Sigmoid colon (tissue), 7 donors: ENCODE measurements around the gene SUSD5. TPM values are rescaled to one million over a fixed set of nuclear protein-coding genes. Genes with fewer than 3 reads are reported as not detected.

ENCODE experiments used
- DNase-seq: peaks from one replicate; pipeline ENCODE4 v3.0.0-alpha.2; 2019
- H3K27ac ChIP-seq, 4 donors: fragments of 200-600 bp; sonication (generic); one replicate each; pipeline ENCODE4 v1.5.1; 2016 to 2019; ENCODE audit warnings: mild to moderate bottlenecking in 1 of 4
- H3K27me3 ChIP-seq, 3 donors: fragments of 200-600 bp; sonication (generic); one replicate each; pipeline ENCODE4 v1.5.1; 2019; ENCODE audit warnings: mild to moderate bottlenecking in 1 of 3
- H3K36me3 ChIP-seq, 4 donors: fragments of 200-600 bp; sonication (generic); one replicate each; pipeline ENCODE4 v1.5.1; 2016 to 2019
- H3K4me1 ChIP-seq, 4 donors: fragments of 200-600 bp; sonication (generic); one replicate each; pipeline ENCODE4 v1.5.1; 2017 to 2019
- H3K4me3 ChIP-seq, 4 donors: fragments of 200-600 bp; sonication (generic); one replicate each; pipeline ENCODE4 v1.5.1; 2017 to 2019; ENCODE audit warnings: mild to moderate bottlenecking in 2 of 4, moderate library complexity in 1 of 4
- H3K9me3 ChIP-seq, 4 donors: fragments of 200-600 bp in 3 of 4; sonication (generic) in 3 of 4; one replicate each; pipeline versions ENCODE4 v1.5.1 to v1.6.1; 2013 to 2019
- EP300 ChIP-seq, 4 donors: sonication (generic); formaldehyde crosslinking; IDR thresholded peaks; one replicate each; pipeline ENCODE4 v1.6.1; 2017; ENCODE audit warnings: antibody characterized with exemption in 4 of 4
- POLR2A ChIP-seq, 2 donors: fragments of 450-650 bp; IDR thresholded peaks; one replicate each; pipeline ENCODE4 v1.6.1; 2016; ENCODE audit warnings: antibody characterized with exemption in 2 of 2, mild to moderate bottlenecking in 2 of 2, moderate library complexity in 2 of 2
- POLR2AphosphoS5 ChIP-seq, 4 donors: sonication (generic); formaldehyde crosslinking; IDR thresholded peaks; one replicate each; pipeline ENCODE4 v1.6.1; 2017; ENCODE audit warnings: antibody characterized with exemption in 4 of 4
- whole genome bisulfite sequencing, 2 donors: extraction: QIAGEN DNeasy Blood & Tissue Kit; methylation state at CpG; one replicate each; pipeline ENCODE4 v1.1.7; 2013; 5-methylcytosine and 5-hydroxymethylcytosine counted together
- intact Hi-C: fragments of 100-400 bp; cut with DNase I; formaldehyde crosslinking; loops from one replicate; pipeline ENCODE4 v1.15.1; 2023
- polyA plus RNA-seq, 3 donors: library from polyadenylated mRNA; stranded (reverse); fragments of 200-250 nt; gene quantifications; one replicate each; pipeline ENCODE4 v1.2.3, GENCODE V29; 2013
- total RNA-seq, 4 donors: library from RNA; depleted of rRNA; stranded (reverse); fragments of >200 nt; gene quantifications; one replicate each; pipeline ENCODE4 v1.1.0, GENCODE V29; 2016
- TF ChIP-seq, protein P1 (sequence below), 4 experiments: fragments of 450-650 bp in 3 of 4; fragments of 200-600 bp in 1 of 4; IDR thresholded peaks; one replicate each; pipeline ENCODE4 v1.5.1; 2016 to 2019; ENCODE audit warnings: antibody characterized with exemption in 4 of 4, mild to moderate bottlenecking in 3 of 4, moderate library complexity in 2 of 4
- donor health status: healthy with polysubstance abuse.
- donor health status: Bipolar disorder and iron deficiency.
- donor health status: healthy.

Gene SUSD5
- total and polyA plus RNA-seq, 7 donors: under 0.01 to 10.9 (median 1.7) TPM; not detected in 1

DNA sequence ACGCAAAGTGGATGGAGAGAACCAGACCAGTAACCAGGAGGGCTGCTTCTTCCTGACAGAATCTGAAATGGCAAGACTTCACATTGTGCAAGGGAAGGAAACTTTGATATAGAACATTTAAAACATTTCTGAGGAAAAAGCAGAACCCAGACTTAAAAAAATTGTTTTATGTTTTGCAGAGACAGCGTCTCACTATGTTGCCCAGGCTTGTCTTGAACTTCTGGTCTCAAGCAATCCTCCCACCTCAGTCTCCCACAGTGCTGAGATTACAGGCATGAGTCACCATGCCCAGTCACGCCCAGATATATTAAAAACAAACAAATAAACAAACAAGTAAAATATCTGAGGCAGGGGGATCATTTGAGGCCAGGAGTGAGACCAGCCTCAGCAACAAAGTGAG lies 58.6 kb downstream of the SUSD5 start:
- no peaks in the 10 kb centered on the region for H3K36me3 ChIP-seq
- H3K9me3 ChIP-seq: no peaks in the 10 kb centered on the region
- TF ChIP-seq POLR2AphosphoS5 (IDR thresholded peaks at IDR 0.05) (no peak), POLR2A (IDR thresholded peaks at IDR 0.05) (no peak)
- TF ChIP-seq, protein P1, sequence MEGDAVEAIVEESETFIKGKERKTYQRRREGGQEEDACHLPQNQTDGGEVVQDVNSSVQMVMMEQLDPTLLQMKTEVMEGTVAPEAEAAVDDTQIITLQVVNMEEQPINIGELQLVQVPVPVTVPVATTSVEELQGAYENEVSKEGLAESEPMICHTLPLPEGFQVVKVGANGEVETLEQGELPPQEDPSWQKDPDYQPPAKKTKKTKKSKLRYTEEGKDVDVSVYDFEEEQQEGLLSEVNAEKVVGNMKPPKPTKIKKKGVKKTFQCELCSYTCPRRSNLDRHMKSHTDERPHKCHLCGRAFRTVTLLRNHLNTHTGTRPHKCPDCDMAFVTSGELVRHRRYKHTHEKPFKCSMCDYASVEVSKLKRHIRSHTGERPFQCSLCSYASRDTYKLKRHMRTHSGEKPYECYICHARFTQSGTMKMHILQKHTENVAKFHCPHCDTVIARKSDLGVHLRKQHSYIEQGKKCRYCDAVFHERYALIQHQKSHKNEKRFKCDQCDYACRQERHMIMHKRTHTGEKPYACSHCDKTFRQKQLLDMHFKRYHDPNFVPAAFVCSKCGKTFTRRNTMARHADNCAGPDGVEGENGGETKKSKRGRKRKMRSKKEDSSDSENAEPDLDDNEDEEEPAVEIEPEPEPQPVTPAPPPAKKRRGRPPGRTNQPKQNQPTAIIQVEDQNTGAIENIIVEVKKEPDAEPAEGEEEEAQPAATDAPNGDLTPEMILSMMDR (IDR thresholded peaks at IDR 0.05): no peak
- intact Hi-C loops: no loop called here
- H3K27ac ChIP-seq: no peak overlapping the region
- no peak for DNase-seq
- H3K27me3 ChIP-seq: no peaks in the 10 kb centered on the region
- no peak overlapping the region for H3K4me3 ChIP-seq
- whole genome bisulfite sequencing, 2 donors: 67 to 85% methylated on average over 3 of the region's 3 CpGs
- peaks cover 0 to 26% (median 21%) of the 10 kb centered on the region in 4 donors for H3K4me1 ChIP-seq

DNA sequence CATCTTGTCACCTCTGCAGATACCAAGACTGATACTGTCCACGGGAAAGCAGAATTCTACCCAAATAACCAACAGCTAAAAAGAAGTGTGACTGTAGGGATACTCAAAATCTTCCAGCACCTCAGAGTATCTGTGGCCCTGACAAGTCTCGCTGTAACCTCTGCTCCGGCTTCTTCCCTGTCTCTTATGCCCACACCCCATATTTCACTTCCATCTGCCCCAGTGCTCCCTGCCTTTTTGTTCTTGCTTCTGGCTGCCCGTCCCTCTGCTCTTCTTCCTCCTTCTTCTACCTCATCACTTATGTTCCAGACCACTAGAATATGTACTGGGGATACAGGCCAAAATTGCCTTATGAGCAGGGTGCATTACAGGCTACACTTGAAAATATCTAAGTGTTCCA lies 59.4 kb downstream of the SUSD5 start:
- intact Hi-C loops: no loop called here
- H3K4me3 ChIP-seq: no peak overlapping the region
- WGBS, 2 donors: 92% methylated on average over 4 of the region's 4 CpGs

DNA sequence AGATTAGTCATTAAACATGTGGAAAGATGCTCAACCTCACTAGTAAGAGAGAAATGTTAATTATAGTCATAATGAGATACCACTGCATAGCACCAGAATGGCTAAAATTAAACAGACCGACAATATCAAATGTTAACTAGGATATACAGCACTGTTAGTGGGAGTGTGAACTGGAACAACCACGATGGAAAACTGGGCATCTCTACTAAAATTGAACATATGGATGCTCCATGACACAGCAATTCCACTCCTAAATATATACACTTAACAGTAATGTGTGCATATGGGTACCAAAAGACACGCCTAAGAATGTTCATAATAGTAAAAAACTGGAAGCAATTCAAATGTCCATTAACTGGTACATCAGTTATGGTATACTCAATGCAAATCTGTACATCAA lies 63.3 kb downstream of the SUSD5 start:
- no peaks in the 10 kb centered on the region for H3K9me3 ChIP-seq
- no peaks in the 10 kb centered on the region for H3K36me3 ChIP-seq
- TF ChIP-seq POLR2A (IDR thresholded peaks at IDR 0.05) (no peak), POLR2AphosphoS5 (IDR thresholded peaks at IDR 0.05) (no peak), EP300 (IDR thresholded peaks at IDR 0.05) (no peak)
- TF ChIP-seq, protein P1 (IDR thresholded peaks at IDR 0.05): no peak
- H3K4me3 ChIP-seq: no peak overlapping the region
- no peak overlapping the region for H3K27ac ChIP-seq
- no peak for DNase-seq
- intact Hi-C loops: no loop called here
- H3K4me1 ChIP-seq: peaks cover 0 to 28% (median 23%) of the 10 kb centered on the region in 4 donors
- 74 to 84% methylated on average over 3 of the region's 3 CpGs for WGBS, 2 donors
- H3K27me3 ChIP-seq: no peaks in the 10 kb centered on the region

More for the DNA sequence above, 59.4 kb downstream of the SUSD5 start:
- Histone ChIP-seq H3K27ac (no peak overlapping the region), H3K4me1 (peaks cover 0 to 28% (median 23%) of the 10 kb centered on the region in 4 donors), H3K9me3 (no peaks in the 10 kb centered on the region), H3K36me3 (no peaks in the 10 kb centered on the region), H3K27me3 (no peaks in the 10 kb centered on the region)
- no peak for TF ChIP-seq POLR2AphosphoS5 (IDR thresholded peaks at IDR 0.05)
- no peak for TF ChIP-seq POLR2A (IDR thresholded peaks at IDR 0.05)
- TF ChIP-seq, protein P1 (IDR thresholded peaks at IDR 0.05): no peak
- TF ChIP-seq EP300 (IDR thresholded peaks at IDR 0.05): no peak
- DNase-seq: no peak

DNA sequence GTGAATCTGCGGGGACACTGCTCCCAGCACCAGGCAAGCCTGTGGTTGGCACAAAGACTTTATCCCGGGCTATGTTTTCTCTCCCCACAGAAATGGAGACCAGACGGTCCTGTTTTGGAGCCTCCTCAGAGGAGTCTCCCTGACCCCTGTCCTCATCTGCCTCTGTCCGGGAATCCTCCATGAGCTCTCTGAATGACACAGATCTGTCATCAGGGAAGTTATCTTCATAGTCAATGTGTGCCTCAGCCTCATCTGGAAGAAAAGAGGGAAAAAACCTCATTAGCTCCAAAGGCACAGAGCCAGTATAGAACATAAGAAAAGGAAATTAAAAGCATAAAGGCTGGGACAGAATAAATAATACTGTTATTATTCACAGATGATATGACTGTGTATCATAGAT lies 64.8 kb downstream of the SUSD5 start:
- intact Hi-C loops: no loop called here

More for the DNA sequence above, 64.8 kb downstream of the SUSD5 start:
- H3K36me3 ChIP-seq: no peaks in the 10 kb centered on the region
- DNase-seq: no peak
- TF ChIP-seq, protein P1 (IDR thresholded peaks at IDR 0.05): no peak
- no peak for TF ChIP-seq POLR2AphosphoS5 (IDR thresholded peaks at IDR 0.05)
- no peak for TF ChIP-seq EP300 (IDR thresholded peaks at IDR 0.05)
- TF ChIP-seq POLR2A (IDR thresholded peaks at IDR 0.05): no peak
- H3K27me3 ChIP-seq: no peaks in the 10 kb centered on the region
- H3K4me1 ChIP-seq: peaks cover 0 to 28% (median 23%) of the 10 kb centered on the region in 4 donors
- no peak overlapping the region for H3K27ac ChIP-seq
- H3K4me3 ChIP-seq: no peak overlapping the region
- 92 to 94% methylated on average over 4 of the region's 4 CpGs for WGBS, 2 donors
- no peaks in the 10 kb centered on the region for H3K9me3 ChIP-seq
